ENCODE results near the gene KCNH4.

The KCNH4 gene

DNA sequence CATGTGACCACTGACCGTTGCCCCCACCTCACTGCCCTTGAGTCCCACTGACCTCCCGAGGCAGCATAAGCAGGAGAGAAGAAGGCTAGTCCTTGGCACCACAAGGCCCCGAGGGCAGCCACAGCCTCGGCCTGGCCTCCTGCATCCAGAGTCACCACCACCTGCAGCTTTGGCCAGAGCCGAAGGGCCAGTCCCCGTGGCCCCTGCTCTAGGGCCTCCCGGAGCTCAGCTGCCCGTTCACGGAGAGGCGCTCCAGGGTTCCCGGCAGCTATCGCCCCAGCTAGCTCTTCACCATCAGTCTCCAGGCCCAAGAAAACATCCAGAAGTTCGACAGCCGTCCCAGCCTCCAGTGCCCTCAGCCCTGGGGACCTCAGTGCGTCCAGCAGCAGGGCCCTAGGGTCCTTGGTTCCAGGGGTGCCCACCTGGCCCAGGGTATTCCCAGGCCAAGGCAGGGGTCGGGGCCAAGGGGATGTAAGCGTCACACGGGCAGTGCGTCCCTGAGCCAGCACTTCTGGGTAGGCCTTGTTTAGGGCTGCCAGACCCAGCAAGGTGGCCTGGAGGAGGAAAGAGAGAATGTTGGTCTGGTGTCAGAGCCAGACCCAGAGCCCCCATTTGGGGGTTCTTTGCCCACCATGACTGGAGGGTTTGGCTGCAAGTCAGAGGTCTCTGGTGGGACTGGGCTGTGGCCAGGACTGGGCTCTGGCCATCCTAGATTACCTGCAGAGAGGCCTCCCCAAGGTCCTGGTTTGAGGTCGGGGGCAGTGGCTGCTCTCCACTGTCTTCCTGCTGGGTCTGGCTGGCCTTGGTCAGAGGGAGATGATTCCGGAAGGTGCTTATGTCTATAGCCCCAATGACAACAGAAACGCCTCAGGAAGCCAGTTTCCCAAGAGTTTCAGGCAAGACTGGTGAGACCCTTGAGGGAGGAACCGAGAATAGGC is 11.5 kb upstream of the KCNH4 start:
- Histone ChIP-seq H3K36me3 (ENCODE audit: insufficient read depth, low read length) (0 out of 2 replicates have a peak, but pooled peaks cover 4% of the 10 kb centered on the region), H2AFZ (ENCODE audit: low read depth, low read length) (no peak overlapping the region), H3K27me3 (ENCODE audit: insufficient read depth, low read length, poor library complexity) (no peaks in the 10 kb centered on the region), H3K4me3 (ENCODE audit: low read depth in 1 of 2, low read length in 2 of 2) (peak overlapping the region in 1 of 2 experiments; percentile 92; a peak in 2 of 4 replicates), H3K27ac (ENCODE audit: low read length) (no peak overlapping the region; the same call in 1 of the 2 replicates), H3K9ac (ENCODE audit: low read depth, low read length) (peak overlapping the region; percentile 63), H3K4me2 (ENCODE audit: insufficient read depth, low read length) (peak overlapping the region; percentile 85), H3K79me2 (ENCODE audit: insufficient read depth, low read length) (peaks cover 7% of the 10 kb centered on the region; the same call in 1 of the 2 replicates), H4K20me1 (ENCODE audit: insufficient read depth, low read length) (no peaks in the 10 kb centered on the region), H3K9me3 (ENCODE audit: insufficient read depth, low read length, severe bottlenecking) (no peaks in the 10 kb centered on the region), H3K4me1 (ENCODE audit: insufficient read depth, low read length) (peaks cover 32% of the 10 kb centered on the region)
- TF ChIP-seq EZH2 (IDR thresholded peaks at IDR 0.05; ENCODE audit: borderline replicate concordance, low read depth, low read length, severe bottlenecking), result no peak
- TF ChIP-seq, protein P1, sequence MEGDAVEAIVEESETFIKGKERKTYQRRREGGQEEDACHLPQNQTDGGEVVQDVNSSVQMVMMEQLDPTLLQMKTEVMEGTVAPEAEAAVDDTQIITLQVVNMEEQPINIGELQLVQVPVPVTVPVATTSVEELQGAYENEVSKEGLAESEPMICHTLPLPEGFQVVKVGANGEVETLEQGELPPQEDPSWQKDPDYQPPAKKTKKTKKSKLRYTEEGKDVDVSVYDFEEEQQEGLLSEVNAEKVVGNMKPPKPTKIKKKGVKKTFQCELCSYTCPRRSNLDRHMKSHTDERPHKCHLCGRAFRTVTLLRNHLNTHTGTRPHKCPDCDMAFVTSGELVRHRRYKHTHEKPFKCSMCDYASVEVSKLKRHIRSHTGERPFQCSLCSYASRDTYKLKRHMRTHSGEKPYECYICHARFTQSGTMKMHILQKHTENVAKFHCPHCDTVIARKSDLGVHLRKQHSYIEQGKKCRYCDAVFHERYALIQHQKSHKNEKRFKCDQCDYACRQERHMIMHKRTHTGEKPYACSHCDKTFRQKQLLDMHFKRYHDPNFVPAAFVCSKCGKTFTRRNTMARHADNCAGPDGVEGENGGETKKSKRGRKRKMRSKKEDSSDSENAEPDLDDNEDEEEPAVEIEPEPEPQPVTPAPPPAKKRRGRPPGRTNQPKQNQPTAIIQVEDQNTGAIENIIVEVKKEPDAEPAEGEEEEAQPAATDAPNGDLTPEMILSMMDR (IDR thresholded peaks at IDR 0.05; ENCODE audit: borderline replicate concordance, extremely low read depth, low read length, poor library complexity, severe bottlenecking), result no peak
- no peak for ATAC-seq (ENCODE audit: insufficient read depth, low read depth)
- DNase-seq, result no peak

DNA sequence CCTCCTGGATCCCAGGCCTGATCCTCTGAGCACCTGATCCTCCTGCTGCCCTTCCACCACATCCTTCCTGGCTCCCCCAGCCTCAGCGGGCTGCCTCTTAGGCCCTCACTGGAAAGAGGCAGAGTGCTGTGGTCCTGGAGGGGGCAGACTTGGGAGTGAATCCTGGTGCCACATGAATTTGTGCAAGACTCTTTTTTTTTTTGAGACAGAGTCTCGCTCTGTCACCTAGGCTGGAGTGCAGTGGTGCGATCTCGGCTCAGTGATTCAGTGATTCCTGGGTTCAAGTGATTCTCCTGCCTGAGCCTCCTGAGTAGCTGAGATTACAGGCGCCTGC is 10.3 kb upstream of the KCNH4 start:
- no peak overlapping the region for H3K4me3 ChIP-seq (ENCODE audit: low read depth in 1 of 2, low read length in 2 of 2)
- no peaks in the 10 kb centered on the region for H4K20me1 ChIP-seq (ENCODE audit: insufficient read depth, low read length)
- no peaks in the 10 kb centered on the region for H3K9me3 ChIP-seq (ENCODE audit: insufficient read depth, low read length, severe bottlenecking)
- H3K79me2 ChIP-seq (ENCODE audit: insufficient read depth, low read length), result peaks cover 7% of the 10 kb centered on the region; the same call in 1 of the 2 replicates
- DNase-seq (no peak), ATAC-seq (ENCODE audit: insufficient read depth, low read depth) (no peak)
- H3K27me3 ChIP-seq (ENCODE audit: insufficient read depth, low read length, poor library complexity), result no peaks in the 10 kb centered on the region
- no peak overlapping the region for H3K9ac ChIP-seq (ENCODE audit: low read depth, low read length)
- H3K4me1 ChIP-seq (ENCODE audit: insufficient read depth, low read length), result peaks cover 32% of the 10 kb centered on the region
- H3K36me3 ChIP-seq (ENCODE audit: insufficient read depth, low read length), result 0 out of 2 replicates have a peak, but pooled peaks cover 4% of the 10 kb centered on the region
- H3K4me2 ChIP-seq (ENCODE audit: insufficient read depth, low read length), result no peak overlapping the region
- H2AFZ ChIP-seq (ENCODE audit: low read depth, low read length), result no peak overlapping the region
- TF ChIP-seq EZH2 (IDR thresholded peaks at IDR 0.05; ENCODE audit: borderline replicate concordance, low read depth, low read length, severe bottlenecking), result no peak
- TF ChIP-seq, protein P1 (IDR thresholded peaks at IDR 0.05; ENCODE audit: borderline replicate concordance, extremely low read depth, low read length, poor library complexity, severe bottlenecking), result no peak
- no peak overlapping the region for H3K27ac ChIP-seq (ENCODE audit: low read length)

DNA sequence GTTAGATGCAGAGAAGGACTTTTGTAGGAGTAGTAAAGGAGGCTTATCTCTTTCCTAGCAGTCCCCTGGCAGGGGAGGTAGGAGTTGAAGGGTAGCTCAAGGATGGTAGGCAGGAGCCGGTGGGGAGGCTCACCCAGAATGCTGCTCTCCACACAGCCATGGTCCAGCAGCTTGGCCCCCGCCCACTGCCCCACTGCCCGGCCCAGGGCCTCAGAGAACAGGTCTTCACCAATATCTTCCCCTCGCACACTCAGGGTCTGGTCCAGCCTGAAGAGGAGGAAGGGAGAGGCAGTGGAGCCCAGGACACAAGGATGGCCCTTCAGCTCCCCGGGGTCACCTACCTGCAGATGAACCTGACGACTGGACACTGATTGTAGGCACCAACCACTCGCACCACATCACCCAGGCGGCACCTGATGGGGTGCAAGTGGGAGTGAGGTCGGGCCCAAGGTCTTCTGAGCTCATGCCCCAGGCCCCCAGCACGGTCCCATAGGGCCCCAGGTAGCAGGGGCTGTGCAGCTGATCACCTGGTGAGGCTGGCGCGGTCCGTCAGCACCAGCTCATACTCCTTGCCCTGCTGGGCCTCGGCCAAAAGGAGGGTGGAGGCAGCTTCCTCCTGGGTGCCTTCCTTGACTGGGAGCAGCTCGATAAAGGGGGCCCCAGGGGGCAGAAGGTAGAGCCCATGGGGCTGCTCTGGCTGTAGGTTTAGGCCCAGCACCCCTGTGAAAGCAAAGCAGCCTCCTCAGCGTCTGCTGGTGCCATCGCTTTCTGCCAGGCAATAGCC is 9.7 kb upstream of the KCNH4 start:
- Histone ChIP-seq H2AFZ (ENCODE audit: low read depth, low read length) (no peak overlapping the region), H3K27me3 (ENCODE audit: insufficient read depth, low read length, poor library complexity) (no peaks in the 10 kb centered on the region), H3K4me2 (ENCODE audit: insufficient read depth, low read length) (no peak overlapping the region), H3K27ac (ENCODE audit: low read length) (no peak overlapping the region), H3K9me3 (ENCODE audit: insufficient read depth, low read length, severe bottlenecking) (no peaks in the 10 kb centered on the region), H3K79me2 (ENCODE audit: insufficient read depth, low read length) (peaks cover 7% of the 10 kb centered on the region; the same call in 1 of the 2 replicates), H3K9ac (ENCODE audit: low read depth, low read length) (no peak overlapping the region), H4K20me1 (ENCODE audit: insufficient read depth, low read length) (no peaks in the 10 kb centered on the region), H3K36me3 (ENCODE audit: insufficient read depth, low read length) (0 out of 2 replicates have a peak, but pooled peaks cover 4% of the 10 kb centered on the region), H3K4me1 (ENCODE audit: insufficient read depth, low read length) (peaks cover 32% of the 10 kb centered on the region), H3K4me3 (ENCODE audit: low read depth in 1 of 2, low read length in 2 of 2) (no peak overlapping the region)
- ATAC-seq (ENCODE audit: insufficient read depth, low read depth) (no peak), DNase-seq (no peak)
- no peak for TF ChIP-seq EZH2 (IDR thresholded peaks at IDR 0.05; ENCODE audit: borderline replicate concordance, low read depth, low read length, severe bottlenecking)
- TF ChIP-seq, protein P1 (IDR thresholded peaks at IDR 0.05; ENCODE audit: borderline replicate concordance, extremely low read depth, low read length, poor library complexity, severe bottlenecking), result no peak

Measured in DND-41 (cell line).